Measurements from ENCODE around the gene CTDSPL.
"Not testable (repeated sequence)": the region's sequence is repeated elsewhere in the genome, so short reads cannot be mapped to it uniquely, and the experiment has no call there.

The CTDSPL gene

GRCh38 chr3:37861620-37862041 is at the start of gene CTDSPL:
Gene CTDSPL (plus strand): TSS chr3:37861880. CDS start chr3:37862200, 320 bp downstream.
- Mint-ChIP-seq H3K27me3 (peaks cover 29% of the 10 kb centered on the region), H3K27ac (no peak within 1 kb of the TSS), H3K36me3 (ENCODE audit: low read depth) (no peaks in the 10 kb centered on the region), H3K4me1 (ENCODE audit: low read depth) (peaks cover 13% of the 10 kb centered on the region), H3K9me3 (no peaks in the 10 kb centered on the region), H3K4me3 (peak within 1 kb of the TSS; percentile 74)

GRCh38 chr3:37812499-37812896 is 49.2 kb upstream of the CTDSPL start:
- peaks cover 3% of the 10 kb centered on the region for H3K4me1 Mint-ChIP-seq (ENCODE audit: low read depth)
- H3K4me3 Mint-ChIP-seq, result no peak overlapping the region
- H3K36me3 Mint-ChIP-seq (ENCODE audit: low read depth), result no peaks in the 10 kb centered on the region
- peaks cover 4% of the 10 kb centered on the region for H3K27me3 Mint-ChIP-seq
- no peak overlapping the region for H3K27ac Mint-ChIP-seq
- H3K9me3 Mint-ChIP-seq, result no peaks in the 10 kb centered on the region

GRCh38 chr3:37813403-37813802 is 48.3 kb upstream of the CTDSPL start:
- H3K9me3 Mint-ChIP-seq, result no peaks in the 10 kb centered on the region
- H3K4me3 Mint-ChIP-seq, result no peak overlapping the region
- peaks cover 3% of the 10 kb centered on the region for H3K4me1 Mint-ChIP-seq (ENCODE audit: low read depth)
- H3K27me3 Mint-ChIP-seq, result peaks cover 4% of the 10 kb centered on the region
- no peak overlapping the region for H3K27ac Mint-ChIP-seq
- H3K36me3 Mint-ChIP-seq (ENCODE audit: low read depth), result no peaks in the 10 kb centered on the region

GRCh38 chr3:37814547-37814946 is 47.1 kb upstream of the CTDSPL start:
- Mint-ChIP-seq H3K4me1 (ENCODE audit: low read depth) (peaks cover 3% of the 10 kb centered on the region), H3K27me3 (peaks cover 4% of the 10 kb centered on the region), H3K27ac (no peak overlapping the region), H3K36me3 (ENCODE audit: low read depth) (no peaks in the 10 kb centered on the region), H3K9me3 (no peaks in the 10 kb centered on the region), H3K4me3 (no peak overlapping the region)

GRCh38 chr3:37815156-37815555 is 46.5 kb upstream of the CTDSPL start:
- H3K4me3 Mint-ChIP-seq, H3K9me3 Mint-ChIP-seq: not testable (repeated sequence)

GRCh38 chr3:37816271-37816670 is 45.4 kb upstream of the CTDSPL start:
- Mint-ChIP-seq H3K4me1 (ENCODE audit: low read depth) (peaks cover 3% of the 10 kb centered on the region), H3K36me3 (ENCODE audit: low read depth) (no peaks in the 10 kb centered on the region), H3K9me3 (no peaks in the 10 kb centered on the region), H3K4me3 (no peak overlapping the region), H3K27me3 (peaks cover 4% of the 10 kb centered on the region), H3K27ac (no peak overlapping the region)

More at GRCh38 chr3:37815156-37815555, 46.5 kb upstream of the CTDSPL start:
- not testable (repeated sequence) for H3K4me1 Mint-ChIP-seq (ENCODE audit: low read depth); H3K27me3 Mint-ChIP-seq; H3K27ac Mint-ChIP-seq; H3K36me3 Mint-ChIP-seq (ENCODE audit: low read depth)

- Mint-ChIP-seq H3K27ac (no peak overlapping the region), H3K4me1 (ENCODE audit: low read depth) (no peaks in the 10 kb centered on the region), H3K27me3 (peaks cover 2% of the 10 kb centered on the region), H3K36me3 (ENCODE audit: low read depth) (no peaks in the 10 kb centered on the region), H3K9me3 (no peaks in the 10 kb centered on the region), H3K4me3 (no peak overlapping the region)
These were observed 42.1 kb upstream of the CTDSPL start for GRCh38 chr3:37819591-37819990.

- H3K4me3 Mint-ChIP-seq, result no peak overlapping the region
- H3K4me1 Mint-ChIP-seq (ENCODE audit: low read depth), result no peaks in the 10 kb centered on the region
- no peaks in the 10 kb centered on the region for H3K36me3 Mint-ChIP-seq (ENCODE audit: low read depth)
- no peak overlapping the region for H3K27ac Mint-ChIP-seq
- no peaks in the 10 kb centered on the region for H3K27me3 Mint-ChIP-seq
- H3K9me3 Mint-ChIP-seq, result no peaks in the 10 kb centered on the region
These were observed 41.4 kb upstream of the CTDSPL start for GRCh38 chr3:37820286-37820685.

- no peak overlapping the region for H3K27ac Mint-ChIP-seq
These were observed 38.5 kb upstream of the CTDSPL start for GRCh38 chr3:37823189-37823588.

GRCh38 chr3:37824090-37824953 is 37.4 kb upstream of the CTDSPL start:
- no peaks in the 10 kb centered on the region for H3K36me3 Mint-ChIP-seq (ENCODE audit: low read depth)
- peaks cover 5% of the 10 kb centered on the region for H3K27me3 Mint-ChIP-seq
- H3K4me3 Mint-ChIP-seq, result no peak overlapping the region
- H3K4me1 Mint-ChIP-seq (ENCODE audit: low read depth), result no peaks in the 10 kb centered on the region
- no peak overlapping the region for H3K27ac Mint-ChIP-seq
- H3K9me3 Mint-ChIP-seq, result no peaks in the 10 kb centered on the region

More at GRCh38 chr3:37823189-37823588, 38.5 kb upstream of the CTDSPL start:
- Mint-ChIP-seq H3K9me3 (no peaks in the 10 kb centered on the region), H3K4me1 (ENCODE audit: low read depth) (no peaks in the 10 kb centered on the region), H3K27me3 (peaks cover 5% of the 10 kb centered on the region), H3K36me3 (ENCODE audit: low read depth) (no peaks in the 10 kb centered on the region), H3K4me3 (no peak overlapping the region)

GRCh38 chr3:37824954-37825328 is 36.7 kb upstream of the CTDSPL start:
- Mint-ChIP-seq H3K27me3 (peaks cover 5% of the 10 kb centered on the region), H3K36me3 (ENCODE audit: low read depth) (no peaks in the 10 kb centered on the region), H3K27ac (no peak overlapping the region), H3K4me3 (no peak overlapping the region), H3K4me1 (ENCODE audit: low read depth) (no peaks in the 10 kb centered on the region), H3K9me3 (no peaks in the 10 kb centered on the region)

GRCh38 chr3:37825744-37826400 is 35.8 kb upstream of the CTDSPL start:
- peaks cover 5% of the 10 kb centered on the region for H3K27me3 Mint-ChIP-seq
- no peaks in the 10 kb centered on the region for H3K9me3 Mint-ChIP-seq
- H3K36me3 Mint-ChIP-seq (ENCODE audit: low read depth), result no peaks in the 10 kb centered on the region
- H3K4me3 Mint-ChIP-seq, result no peak overlapping the region
- no peak overlapping the region for H3K27ac Mint-ChIP-seq
- no peaks in the 10 kb centered on the region for H3K4me1 Mint-ChIP-seq (ENCODE audit: low read depth)

GRCh38 chr3:37826502-37826901 is 35.2 kb upstream of the CTDSPL start:
- H3K27ac Mint-ChIP-seq, result no peak overlapping the region
- H3K27me3 Mint-ChIP-seq, result peaks cover 5% of the 10 kb centered on the region
- no peaks in the 10 kb centered on the region for H3K4me1 Mint-ChIP-seq (ENCODE audit: low read depth)
- no peak overlapping the region for H3K4me3 Mint-ChIP-seq
- H3K36me3 Mint-ChIP-seq (ENCODE audit: low read depth), result no peaks in the 10 kb centered on the region
- no peaks in the 10 kb centered on the region for H3K9me3 Mint-ChIP-seq

GRCh38 chr3:37826933-37827332 is 34.7 kb upstream of the CTDSPL start:
- no peaks in the 10 kb centered on the region for H3K4me1 Mint-ChIP-seq (ENCODE audit: low read depth)
- no peaks in the 10 kb centered on the region for H3K36me3 Mint-ChIP-seq (ENCODE audit: low read depth)
- no peak overlapping the region for H3K27ac Mint-ChIP-seq
- H3K4me3 Mint-ChIP-seq, result no peak overlapping the region
- no peaks in the 10 kb centered on the region for H3K9me3 Mint-ChIP-seq
- peaks cover 5% of the 10 kb centered on the region for H3K27me3 Mint-ChIP-seq

- Mint-ChIP-seq H3K9me3 (no peaks in the 10 kb centered on the region), H3K4me3 (no peak overlapping the region), H3K27ac (no peak overlapping the region), H3K4me1 (ENCODE audit: low read depth) (no peaks in the 10 kb centered on the region), H3K36me3 (ENCODE audit: low read depth) (no peaks in the 10 kb centered on the region), H3K27me3 (peaks cover 5% of the 10 kb centered on the region)
These were observed 29.2 kb upstream of the CTDSPL start for GRCh38 chr3:37832480-37832879.
